Measurements from ENCODE around the gene IGSF8. TPM values are rescaled to one million over a fixed set of nuclear protein-coding genes. Genes with fewer than 3 reads are reported as not detected.

Gene IGSF8
- total and polyA plus RNA-seq, 2 donors (not counting 3 experiments of a cell fraction or from before 2014, with no cell fraction given): 9.5 to 17.5 TPM

- BruUV-seq (replicated peaks): no TSS peak
- Histone ChIP-seq H3K4me3 (replicated peaks in 1 of 3; ENCODE audit: insufficient read depth in 1 of 3, low read depth in 1 of 3, low read length in 3 of 3) (no peak overlapping the region), H3K9ac (replicated peaks; ENCODE audit: extremely low read depth, insufficient read depth, low read length) (no peak overlapping the region), H3K4me1 (ENCODE audit: control insufficient read depth, extremely low read depth, insufficient read depth, low read length) (no peaks in the 10 kb centered on the region), H3K27ac (ENCODE audit: insufficient read depth, low read depth, low read length) (no peak overlapping the region), H2AFZ (ENCODE audit: low read depth, low read length) (no peak overlapping the region), H3K79me2 (ENCODE audit: control insufficient read depth, insufficient read depth, low read length) (no peaks in the 10 kb centered on the region), H3K36me3 (ENCODE audit: control insufficient read depth in 2 of 2, extremely low read depth in 1 of 2, insufficient read depth in 2 of 2, low read length in 2 of 2) (no peaks in the 10 kb centered on the region), H3K27me3 (ENCODE audit: control insufficient read depth in 2 of 2, insufficient read depth in 2 of 2, low read length in 2 of 2) (peaks cover 21 to 24% of the 10 kb centered on the region in 2 experiments), H4K20me1 (replicated peaks; ENCODE audit: control insufficient read depth, extremely low read depth, insufficient read depth, low read length) (no peaks in the 10 kb centered on the region), H3K9me3 (replicated peaks; ENCODE audit: control insufficient read depth, insufficient read depth, low read length) (no peaks in the 10 kb centered on the region), H3K9me1 (replicated peaks; ENCODE audit: control insufficient read depth, extremely low read depth, insufficient read depth, low read length) (no peaks in the 10 kb centered on the region), H3K4me2 (ENCODE audit: insufficient read depth, low read length) (no peak overlapping the region)
- DNase-seq (ENCODE audit: low read depth, low spot score) (no peak), FAIRE-seq (no peak)
- TF ChIP-seq FOS (IDR thresholded peaks at IDR 0.05; ENCODE audit: borderline replicate concordance, insufficient read depth, low read length) (no peak), MYC (IDR thresholded peaks at IDR 0.05; ENCODE audit: low read depth, low read length) (no peak), POLR2A (IDR thresholded peaks at IDR 0.05; ENCODE audit: low read depth, low read length) (no peak), EZH2 (IDR thresholded peaks at IDR 0.05; ENCODE audit: borderline replicate concordance, low read depth, low read length, severe bottlenecking) (no peak), CTCF (IDR thresholded peaks at IDR 0.05; ENCODE audit: extremely low read depth in 1 of 2, insufficient read depth in 1 of 2, low read depth in 1 of 2, low read length in 2 of 2) (no peak), MAX (IDR thresholded peaks at IDR 0.05; ENCODE audit: insufficient read depth, insufficient read length) (no peak), GATA2 (IDR thresholded peaks at IDR 0.05; ENCODE audit: insufficient read depth, insufficient read length, low read depth, low read length) (no peak), JUN (IDR thresholded peaks at IDR 0.05; ENCODE audit: borderline replicate concordance, insufficient read depth, insufficient read length, low read depth) (no peak), POLR2AphosphoS5 (IDR thresholded peaks at IDR 0.05; ENCODE audit: insufficient read depth, low read depth, low read length) (no peak)
- CTCF ChIA-PET: interaction anchor here (0.9 to 1.5 kb wide), 4 partner anchors 10 to 76 kb away, joined by 3 to 5 read pairs (median 3); no protein-coding TSS in a partner anchor
- intact Hi-C loops (cut with micrococcal nuclease): no loop called here
- dilution Hi-C loops (cut with MboI; ENCODE audit: extremely low pct_ligation_motif_present, low sequenced_read_pairs): no loop called here
- POLR2A ChIA-PET: no interaction called here
These were observed 19.3 kb upstream of the IGSF8 start for GRCh38 chr1:160117709-160118183.
